ENCODE results near the gene BFSP2.
"Not testable (repeated sequence)": the region's sequence is repeated elsewhere in the genome, so short reads cannot be mapped to it uniquely, and the experiment has no call there.

The BFSP2 gene

DNA sequence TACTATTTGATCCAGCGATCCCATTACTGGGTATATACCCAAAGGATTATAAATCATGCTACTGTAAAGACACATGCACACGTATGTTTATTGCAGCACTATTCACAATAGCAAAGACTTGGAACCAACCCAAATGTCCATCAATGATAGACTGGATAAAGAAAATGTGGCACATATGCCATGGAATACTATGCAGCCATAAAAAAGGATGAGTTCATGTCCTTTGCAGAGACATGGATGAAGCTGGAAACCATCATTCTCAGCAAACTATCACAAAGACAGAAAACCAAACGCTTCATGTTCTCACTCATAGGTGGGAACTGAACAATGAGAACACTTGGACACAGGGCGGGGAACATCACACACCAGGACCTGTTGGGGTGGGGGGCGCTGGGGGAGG, 82.6 kb downstream of the BFSP2 start:
- DNase-seq, result not testable (repeated sequence)

DNA sequence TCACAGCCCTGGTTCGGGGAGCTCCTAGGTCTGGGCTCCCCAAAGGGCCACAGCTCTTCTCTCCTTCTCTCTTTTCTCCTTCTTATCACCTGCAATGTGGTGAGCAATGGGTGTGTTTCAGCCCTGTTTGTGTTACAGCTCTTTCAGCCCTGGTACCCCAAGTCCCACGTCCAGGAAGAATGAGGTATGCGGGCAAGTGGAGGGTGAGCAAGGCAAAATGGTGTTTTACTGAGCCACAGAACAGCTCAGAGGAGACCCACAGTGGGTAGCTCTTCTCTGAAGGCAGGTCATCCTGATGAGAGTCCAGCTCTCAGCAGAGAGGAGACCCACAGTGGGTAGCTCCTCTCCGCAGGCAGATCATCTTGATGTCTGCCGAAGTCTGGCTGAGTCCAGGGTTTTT, 86.8 kb downstream of the BFSP2 start:
- DNase-seq, result no peak

DNA sequence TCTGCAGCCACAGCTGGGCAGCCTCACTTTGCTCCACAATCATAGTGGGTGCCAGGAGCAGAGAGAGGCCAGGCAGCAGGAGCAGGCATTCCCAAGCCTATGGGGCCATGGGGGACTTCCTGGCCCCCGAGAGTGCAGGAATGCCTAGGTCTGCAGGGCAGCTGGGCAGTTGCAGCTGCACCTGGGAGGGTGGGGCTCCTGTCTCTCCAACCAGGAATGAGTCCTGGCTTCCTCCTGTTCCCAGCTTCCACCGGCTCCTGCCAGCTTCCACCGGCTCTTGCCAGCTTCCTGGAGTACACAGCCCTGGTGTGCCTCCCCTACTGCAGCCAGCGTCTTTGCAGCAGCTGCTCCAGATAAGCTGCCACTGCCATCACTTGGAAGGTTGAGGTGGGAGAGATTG, 87.3 kb downstream of the BFSP2 start:
- no peak for DNase-seq

DNA sequence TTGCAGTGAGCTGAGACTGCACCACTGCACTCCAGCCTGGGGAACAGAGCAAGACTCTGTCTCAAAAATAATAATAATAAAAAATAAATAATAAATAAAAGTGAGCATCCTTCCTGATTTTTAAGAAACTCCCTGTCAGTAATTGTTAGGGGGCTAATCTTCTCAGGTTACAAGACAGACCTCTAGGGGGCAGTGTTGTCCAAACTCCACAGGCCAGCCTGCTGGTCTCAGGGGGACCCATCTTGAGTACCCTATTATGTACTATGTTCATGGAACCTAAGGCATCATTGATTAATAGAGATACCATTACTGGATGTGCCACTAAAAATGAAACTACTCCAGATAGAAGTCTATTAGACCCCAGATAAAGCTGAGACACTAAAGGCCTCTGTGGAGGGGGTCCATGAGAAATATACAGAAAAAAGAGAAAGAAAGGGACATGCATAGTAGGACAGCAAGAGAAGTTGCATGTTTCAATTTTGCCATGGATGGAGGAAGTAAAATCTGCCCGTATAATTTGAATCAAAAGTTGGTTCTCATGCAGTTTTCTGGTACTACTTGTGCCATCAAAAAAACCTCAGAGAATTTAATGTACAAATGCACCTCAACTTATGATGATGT, 88.2 kb downstream of the BFSP2 start:
- peak; percentile 53 to 56 for DNase-seq

DNA sequence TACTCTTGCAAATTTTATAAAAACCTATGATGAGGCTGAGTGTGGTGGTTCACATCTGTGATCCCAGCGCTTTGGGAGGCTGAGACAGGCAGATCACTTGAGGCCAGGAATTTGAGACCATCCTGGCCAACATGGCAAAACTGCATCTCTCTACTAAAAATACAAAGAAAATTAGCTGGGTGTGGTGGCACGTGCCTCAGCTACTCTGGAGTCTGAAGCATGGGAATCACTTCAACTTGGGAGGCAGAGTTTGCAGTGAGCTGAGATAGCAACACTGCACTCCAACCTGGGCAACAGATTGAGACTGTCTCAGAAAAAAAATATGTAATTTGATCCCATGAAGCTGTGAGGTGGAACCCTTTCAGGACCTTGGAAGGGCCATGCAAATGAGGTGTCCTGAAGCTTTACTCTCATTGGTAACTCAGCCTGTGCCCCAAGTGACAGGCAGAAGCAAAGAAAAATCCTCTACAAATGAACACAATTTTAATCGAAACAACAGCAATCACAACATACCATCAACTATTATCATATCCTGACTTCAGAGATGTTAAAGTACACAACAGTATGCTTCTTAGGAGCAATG, 89.0 kb downstream of the BFSP2 start:
- no peak for DNase-seq

DNA sequence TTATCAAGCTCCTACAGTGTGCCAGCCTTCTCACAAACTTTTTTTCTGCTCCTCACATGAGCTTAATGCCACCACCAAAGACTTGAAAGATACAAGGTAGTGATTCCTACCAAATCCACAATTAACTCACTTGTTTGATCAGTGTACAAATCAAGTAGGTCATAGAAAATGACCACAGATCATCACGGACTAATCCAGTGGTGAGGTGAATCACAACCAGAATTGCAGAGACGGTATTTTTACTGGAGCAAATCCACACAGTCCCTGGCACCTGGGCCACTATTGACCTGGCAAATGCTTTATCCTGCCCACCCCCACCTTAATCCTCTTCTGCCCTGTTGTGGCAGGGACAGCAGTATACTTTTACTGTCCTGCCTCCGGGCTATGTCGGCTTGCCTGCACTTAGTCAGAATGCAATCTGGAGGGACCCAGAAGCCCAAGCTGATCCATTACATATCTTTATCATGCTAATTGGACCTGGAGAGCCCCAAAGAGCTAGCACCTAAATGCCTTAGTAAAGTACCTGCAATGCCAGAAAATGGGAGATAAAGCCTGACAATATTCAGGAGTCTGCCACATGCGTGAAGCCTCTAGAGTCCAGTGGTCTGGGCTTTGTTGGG, 89.7 kb downstream of the BFSP2 start:
- DNase-seq, result no peak

DNA sequence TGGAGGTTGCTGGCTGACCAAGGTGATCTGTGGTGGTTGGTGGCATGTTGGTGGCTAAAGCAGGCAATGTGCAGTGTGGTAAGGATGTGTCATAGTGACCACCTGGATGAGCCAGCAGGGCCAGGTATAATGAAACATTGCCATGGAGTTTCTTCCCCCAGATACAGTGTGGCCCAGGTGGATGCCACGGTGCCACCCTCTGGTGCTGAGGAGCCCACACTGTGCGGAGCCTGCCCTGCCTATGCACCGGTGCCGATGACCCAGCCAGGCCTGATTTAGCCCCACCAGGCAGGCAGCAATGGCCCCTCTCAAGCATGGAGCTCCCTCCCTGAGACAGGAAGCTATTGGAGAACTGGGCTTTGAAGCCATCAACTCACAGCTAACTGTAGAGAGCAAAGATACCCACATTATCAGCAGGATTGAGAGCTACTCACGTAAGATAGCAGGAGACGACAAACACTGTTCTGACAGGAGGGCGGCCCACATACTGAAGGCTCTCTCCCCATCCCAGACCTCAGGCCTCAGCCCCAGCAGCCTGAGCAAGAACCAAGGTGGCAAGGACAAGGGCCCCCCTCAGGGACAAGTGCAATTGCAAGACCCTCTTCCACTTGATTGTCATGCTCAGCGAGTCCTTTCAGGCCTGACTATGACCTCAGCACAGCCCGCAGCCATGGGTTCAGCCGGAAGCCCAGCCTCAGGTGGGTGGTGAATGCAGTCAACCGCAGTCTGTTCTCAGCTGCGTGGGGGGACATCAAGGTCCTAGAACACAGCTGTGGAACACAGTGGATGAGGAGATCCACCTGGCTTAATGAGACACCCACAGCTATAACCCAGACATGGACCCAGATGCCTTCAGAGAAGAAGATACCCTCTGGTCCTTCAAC, 90.9 kb downstream of the BFSP2 start:
- peak; percentile 84 to 86 for DNase-seq

DNA sequence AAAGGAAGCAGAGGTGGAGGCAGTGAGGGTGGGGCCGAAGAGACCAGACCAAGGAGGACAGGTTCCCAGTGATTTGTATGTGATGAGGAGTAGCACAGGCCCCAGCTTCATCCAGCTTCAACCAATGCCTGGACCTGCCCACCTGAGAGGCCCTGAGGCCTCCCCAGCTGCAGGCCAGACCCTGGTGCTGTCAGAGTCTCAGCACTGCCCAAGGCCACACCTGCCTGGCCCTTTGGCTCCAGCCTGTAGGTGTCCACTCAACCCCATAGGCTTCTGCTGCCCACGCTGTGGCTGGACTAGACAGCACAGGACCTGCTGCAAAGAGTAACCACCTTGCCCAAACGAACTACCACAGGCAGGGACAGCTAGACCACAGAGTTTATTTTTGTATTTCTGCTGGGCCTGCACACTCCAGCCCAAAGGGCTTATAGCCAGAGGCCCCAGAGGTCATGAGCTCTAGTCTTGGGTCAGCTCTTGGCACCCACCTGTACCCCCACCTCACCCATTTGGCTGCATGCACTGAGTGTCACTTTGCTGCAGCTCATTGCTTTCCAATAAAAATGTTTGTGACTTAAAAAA, 91.7 kb downstream of the BFSP2 start:
- no peak for DNase-seq

DNA sequence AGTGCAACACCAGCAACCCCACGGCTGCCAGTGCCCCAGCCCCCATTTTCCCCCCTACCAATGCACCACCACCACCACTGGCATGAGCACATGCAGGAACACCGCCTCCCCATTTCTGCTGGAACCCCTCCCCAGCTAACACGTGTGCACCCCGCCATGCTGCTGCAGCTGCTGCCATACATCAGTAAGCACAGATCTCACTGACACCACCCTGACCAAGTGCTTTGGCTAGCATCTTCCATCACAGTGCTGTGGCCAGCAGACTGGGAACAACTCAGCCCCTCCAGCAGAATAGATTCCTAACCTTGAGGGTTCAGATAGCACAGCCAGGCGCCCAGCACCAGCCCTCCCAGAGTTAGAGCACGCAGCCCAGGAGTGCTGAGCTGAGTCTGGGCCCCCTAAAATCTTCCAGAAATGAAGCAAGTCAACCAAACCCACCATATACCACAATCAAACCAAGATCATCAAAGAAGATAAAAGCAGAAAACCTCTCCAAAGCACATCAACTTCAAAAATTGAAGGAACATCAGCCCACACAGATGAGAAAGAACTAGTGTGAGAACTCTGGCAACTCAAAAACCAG, 92.4 kb downstream of the BFSP2 start:
- peak; percentile 42 to 48 for DNase-seq

DNA sequence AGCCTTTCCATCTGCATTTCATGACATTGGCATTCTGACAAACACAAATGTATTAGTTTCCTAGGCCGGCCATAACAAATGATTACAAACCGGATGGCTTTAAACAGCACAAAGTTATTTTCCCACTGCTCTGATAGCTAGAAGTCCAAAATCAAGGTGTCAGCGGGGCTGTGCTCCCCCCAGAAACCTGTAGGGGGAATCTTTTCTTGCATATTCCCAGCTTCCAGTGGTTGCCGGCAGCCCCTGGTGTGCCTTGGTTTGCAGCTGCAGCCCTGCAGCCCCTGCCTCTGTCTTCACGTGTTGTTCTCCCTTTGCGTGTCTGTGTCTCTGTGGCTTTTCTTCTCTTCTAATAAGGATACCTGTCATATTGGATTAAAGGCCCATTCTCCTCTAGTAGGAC, 94.6 kb downstream of the BFSP2 start:
- DNase-seq, result no peak

DNA sequence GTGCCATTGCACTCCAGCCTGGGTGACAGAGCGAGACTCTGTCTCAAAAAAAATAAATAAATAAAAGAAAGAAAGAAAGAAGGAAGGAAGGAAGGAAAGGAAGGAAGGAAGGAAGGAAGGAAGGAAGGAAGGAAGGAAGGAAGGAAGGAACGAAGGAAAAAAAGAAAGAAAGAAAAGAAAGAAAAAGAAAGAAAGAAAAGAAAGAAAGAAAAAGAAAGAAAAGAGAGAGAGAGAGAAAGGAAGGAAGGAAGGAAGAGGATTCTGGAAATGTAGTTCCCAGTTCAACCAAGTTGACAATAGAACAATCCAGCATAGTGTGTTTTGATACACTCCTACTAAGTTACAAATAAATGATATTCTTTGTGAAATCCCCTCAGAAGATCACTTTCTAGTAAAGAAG, 102.7 kb downstream of the BFSP2 start:
- DNase-seq, result not testable (repeated sequence)

DNA sequence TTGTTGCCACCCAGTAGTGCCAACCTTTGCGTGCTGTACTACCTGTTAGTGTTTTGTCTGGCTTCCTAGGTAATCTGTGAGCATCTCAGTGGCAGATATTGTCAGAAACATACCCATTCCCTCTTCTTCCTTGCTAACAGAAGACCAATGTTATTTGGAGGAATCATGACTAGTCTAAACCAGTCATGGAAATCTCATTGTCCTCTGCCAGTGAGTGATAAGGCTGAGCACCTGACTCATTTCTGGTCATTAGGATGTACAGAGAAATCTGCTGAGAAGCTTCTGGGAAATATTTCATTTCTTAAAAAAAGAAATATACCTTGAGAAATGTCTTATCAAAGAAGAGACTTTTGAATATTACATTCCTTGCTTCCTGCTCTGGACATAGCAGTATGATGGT, 103.6 kb downstream of the BFSP2 start:
- DNase-seq, result no peak

DNA sequence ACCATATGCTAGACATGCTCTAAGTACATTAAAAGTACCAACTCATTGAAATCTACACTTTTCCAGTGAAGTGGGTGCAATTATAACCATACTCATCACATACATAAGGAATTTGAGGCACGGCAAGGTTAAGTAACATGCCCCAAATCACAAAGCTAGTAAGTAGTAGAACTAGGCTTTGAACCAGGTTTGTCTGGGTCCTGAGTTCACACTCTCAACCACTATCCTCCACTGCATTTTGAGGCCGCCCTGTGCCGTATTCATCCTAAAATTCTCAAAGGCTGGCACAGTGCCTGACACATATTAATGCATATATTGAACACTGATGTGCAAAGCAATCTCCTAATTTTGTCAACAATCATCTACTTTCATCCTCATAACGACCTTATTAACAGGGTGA, 104.9 kb downstream of the BFSP2 start:
- DNase-seq, result no peak

DNA sequence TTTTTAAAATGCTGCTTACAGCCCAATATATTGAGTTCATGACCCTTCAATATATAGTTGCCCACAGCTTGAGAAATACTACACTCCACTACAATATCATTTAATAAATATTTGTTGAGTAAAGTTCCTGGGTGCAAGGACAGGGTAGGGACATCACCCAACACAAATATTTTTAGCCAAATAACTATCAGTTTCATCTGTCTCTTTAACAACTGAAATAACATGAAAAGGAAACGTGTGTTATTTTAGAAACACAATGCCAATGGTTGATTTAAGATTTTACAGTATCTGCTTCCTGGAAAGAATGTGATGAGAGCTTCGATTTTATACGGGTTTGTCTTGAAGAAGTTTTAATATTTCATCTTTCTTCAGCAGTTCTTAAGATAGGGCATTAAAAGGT, 106.0 kb downstream of the BFSP2 start:
- DNase-seq, result no peak

DNA sequence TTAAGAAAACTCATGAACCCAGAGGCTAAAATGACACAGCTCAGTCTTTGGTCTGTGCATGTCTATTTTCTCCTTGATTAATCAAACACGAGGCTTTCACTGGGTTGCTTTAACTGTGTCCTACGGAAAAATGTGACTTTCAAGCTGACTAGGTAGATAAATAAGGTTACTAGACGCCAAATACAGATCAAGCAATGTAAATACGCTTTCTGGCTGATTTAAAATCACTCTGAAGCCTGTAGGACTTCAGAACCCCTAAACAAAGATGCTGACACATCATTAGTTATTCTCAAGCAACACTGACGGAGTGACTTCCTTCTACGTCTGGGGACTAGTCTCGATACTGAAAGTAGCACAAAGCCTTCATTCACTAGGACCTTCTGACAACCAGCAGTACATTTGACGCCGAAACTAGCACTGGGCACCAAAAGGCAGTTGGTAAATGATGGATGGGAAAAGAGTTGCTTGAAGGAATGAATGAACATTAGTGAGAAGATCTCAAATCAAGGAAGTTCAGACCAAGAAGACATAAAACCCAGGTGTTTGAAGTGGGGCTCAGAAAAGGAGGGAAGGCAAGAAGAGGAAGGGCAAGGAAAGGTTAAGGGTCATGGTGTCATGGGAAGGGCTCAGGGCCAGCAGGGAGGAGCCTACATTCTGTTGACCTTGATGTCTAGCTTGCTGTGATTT, 106.5 kb downstream of the BFSP2 start:
- peak; percentile 47 to 48 for DNase-seq

DNA sequence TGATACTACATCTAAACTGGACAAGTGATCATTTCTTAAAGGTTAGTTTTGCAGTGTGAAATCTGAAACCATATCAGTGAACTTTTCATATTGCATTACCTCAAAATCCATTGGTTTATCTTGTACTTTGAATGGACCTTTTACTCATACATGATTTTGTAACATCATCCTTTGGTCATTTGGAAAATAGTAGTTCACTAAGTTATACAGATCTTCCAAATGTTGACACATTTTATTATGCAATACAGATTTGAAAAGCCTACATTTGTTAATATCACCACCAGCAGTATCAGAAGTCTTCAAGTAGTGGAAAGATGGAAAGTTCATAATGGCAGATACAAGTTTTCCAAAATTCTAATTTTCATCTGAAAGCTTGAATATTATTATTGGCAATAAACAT, 109.6 kb downstream of the BFSP2 start:
- DNase-seq, result no peak

DNA sequence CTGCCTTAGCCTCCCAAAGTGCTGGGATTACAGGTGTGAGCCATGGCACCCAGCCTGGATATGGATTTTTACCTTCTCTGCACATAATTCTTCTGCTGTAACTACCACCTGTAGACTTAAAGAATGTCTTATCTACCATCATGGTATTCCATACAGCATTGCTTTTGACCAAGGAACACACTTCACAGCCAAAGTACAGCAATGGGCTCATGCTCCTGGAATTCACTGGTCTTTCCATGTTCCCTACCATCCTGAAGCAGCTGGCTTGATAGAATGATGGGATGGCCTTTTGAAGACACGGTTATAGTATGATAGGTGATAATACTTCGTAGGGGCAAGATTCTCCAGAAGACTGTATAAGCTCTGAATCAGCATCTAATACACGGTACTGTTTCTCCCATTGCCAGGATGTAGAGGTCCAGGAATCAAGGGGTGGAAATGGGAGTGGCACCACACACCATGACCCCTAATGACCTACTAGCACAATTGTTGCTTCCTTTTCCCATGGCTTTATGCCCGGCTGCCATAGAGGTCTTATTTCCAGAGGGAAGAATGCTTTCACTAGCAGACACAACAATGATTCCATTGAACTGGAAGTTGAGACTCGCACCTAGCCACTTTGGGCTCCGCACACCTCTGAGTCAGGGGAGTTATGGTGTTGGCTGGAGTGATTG, 112.7 kb downstream of the BFSP2 start:
- DNase-seq, result no peak

DNA sequence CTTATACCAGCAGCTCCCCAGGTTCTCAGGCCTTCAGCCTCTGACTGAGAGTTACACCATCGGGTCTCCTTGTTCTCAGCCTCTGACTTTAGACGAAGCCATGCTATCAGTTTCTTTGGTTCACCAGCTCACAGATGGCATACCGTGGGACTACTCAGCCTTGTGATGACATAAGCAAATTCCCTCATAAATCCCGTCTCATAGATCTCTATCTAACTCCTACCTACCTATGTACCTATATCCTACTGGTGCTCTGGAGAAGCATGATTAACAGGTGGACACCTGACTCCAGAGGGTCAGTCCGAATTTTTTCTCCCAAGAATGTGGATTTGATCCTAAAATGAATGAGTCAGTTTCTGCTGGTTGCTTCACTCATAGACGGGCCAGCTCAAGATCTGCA, 114.6 kb downstream of the BFSP2 start:
- no peak for DNase-seq

DNA sequence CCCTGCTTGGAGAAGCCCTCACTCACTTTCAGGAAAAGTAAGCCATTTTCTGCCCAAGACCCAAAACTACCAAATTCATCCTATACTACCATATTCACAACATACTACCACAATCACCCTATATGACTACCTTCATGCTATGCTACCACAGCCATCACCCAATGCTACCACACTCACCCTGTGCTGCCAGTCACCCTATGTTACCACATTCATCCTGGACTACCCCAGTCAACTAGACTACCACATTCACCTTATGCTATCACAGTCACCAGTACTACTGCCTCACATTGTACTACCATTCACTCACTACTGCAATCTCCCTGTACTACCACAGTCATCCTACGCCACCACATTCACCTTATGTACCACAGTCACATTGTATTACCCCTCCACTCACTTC, 115.3 kb downstream of the BFSP2 start:
- no peak for DNase-seq

DNA sequence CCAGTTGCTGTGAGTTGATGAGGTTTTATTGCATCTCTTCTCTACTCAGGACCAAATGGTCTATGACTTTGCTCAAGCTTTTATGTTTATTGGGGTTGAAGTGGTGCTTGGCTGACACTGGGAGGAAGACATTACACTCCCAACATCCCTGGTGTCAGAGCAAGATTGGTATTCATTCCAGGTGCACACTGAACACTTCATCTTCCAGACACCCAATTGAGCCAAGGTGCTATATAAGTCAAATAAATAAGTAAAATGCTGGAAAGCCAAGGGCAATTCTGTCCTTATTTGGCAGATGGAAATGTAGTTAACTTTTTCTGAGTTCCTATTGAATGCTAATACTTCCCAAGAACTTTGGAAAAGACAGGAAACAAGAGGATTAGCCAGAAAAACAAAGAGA, 120.4 kb downstream of the BFSP2 start:
- no peak for DNase-seq

DNA sequence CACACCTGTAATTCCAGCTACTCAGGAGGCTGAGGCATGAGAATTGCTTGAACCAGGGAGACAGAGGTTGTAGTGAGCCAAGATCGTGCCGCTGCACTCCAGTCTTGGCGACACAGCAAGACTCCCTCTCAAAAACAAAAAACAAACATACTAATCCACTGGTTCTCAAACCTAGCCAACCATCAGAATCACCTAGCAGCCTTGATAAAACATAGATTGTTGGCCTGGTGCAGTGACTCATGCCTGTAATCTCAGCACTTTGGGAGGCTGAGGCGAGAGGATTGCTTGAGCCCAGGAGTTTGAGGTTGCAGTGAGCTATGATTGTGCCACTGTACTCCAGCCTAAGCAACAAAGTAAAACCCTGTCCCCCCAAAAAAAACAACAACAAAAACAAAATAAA, 121.1 kb downstream of the BFSP2 start:
- DNase-seq, result not testable (repeated sequence)

DNA sequence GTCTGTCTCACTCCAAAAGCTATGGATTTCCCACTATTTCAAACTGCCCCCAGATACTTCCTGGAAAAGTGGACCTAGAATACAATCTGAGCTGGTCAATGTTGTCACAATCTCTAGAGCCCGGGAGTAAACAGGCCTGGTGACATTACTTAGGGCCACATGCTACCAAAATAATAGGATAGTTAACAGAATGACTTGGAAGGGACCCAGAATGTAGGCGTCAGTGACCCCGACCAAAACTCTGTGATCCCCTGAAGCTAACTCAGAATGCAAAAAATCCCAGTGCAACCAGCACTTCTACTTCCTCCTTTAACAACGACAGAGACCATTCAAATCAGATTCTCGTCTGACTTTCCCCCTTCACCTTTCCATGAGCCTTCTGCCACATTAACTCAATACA, 122.1 kb downstream of the BFSP2 start:
- DNase-seq, result no peak

Data from activated T-cell treated with anti-CD3 and anti-CD28 coated beads, Interleukin-2, amount 50 U/mL, for 48 hours (primary cell).